ENCODE measurements around the gene ATF7IP. TPM values are rescaled to one million over a fixed set of nuclear protein-coding genes. Genes with fewer than 3 reads are reported as not detected.

Gene ATF7IP
- total RNA-seq, 2 donors from 2014 or later = 129 to 139 TPM

GRCh38 chr12:14482361-14482760 lies 116.9 kb downstream of the ATF7IP start:
- DNase-seq (no peak), ATAC-seq (replicated peaks in 1 of 2) (no peak)
- Mint-ChIP-seq H3K4me3 (no peak overlapping the region), H3K9me3 (peaks cover 2 to 3% of the 10 kb centered on the region in 2 donors), H3K27me3 (ENCODE audit: low read depth) (no peaks in the 10 kb centered on the region), H3K36me3 (ENCODE audit: insufficient read depth in 2 of 2) (peaks cover 20 to 55% of the 10 kb centered on the region in 2 donors), H3K27ac (peak overlapping the region; percentile 45), H3K4me1 (ENCODE audit: low read depth) (peaks cover 34% of the 10 kb centered on the region)

- ATAC-seq (replicated peaks in 1 of 2) (no peak), DNase-seq (no peak)
- peaks cover 2 to 3% of the 10 kb centered on the region in 2 donors for H3K9me3 Mint-ChIP-seq
- no peak overlapping the region for H3K4me3 Mint-ChIP-seq
- peaks cover 29% of the 10 kb centered on the region for H3K4me1 Mint-ChIP-seq (ENCODE audit: low read depth)
- peak overlapping the region; percentile 46 for H3K27ac Mint-ChIP-seq
- peaks cover 23 to 53% of the 10 kb centered on the region in 2 donors for H3K36me3 Mint-ChIP-seq (ENCODE audit: insufficient read depth in 2 of 2)
- no peaks in the 10 kb centered on the region for H3K27me3 Mint-ChIP-seq (ENCODE audit: low read depth)
These were observed 117.4 kb downstream of the ATF7IP start for GRCh38 chr12:14482886-14483285.

- Mint-ChIP-seq H3K9me3 (no peaks in the 10 kb centered on the region), H3K36me3 (ENCODE audit: insufficient read depth in 2 of 2) (peaks cover 18 to 57% of the 10 kb centered on the region in 2 donors), H3K27me3 (ENCODE audit: low read depth) (no peaks in the 10 kb centered on the region), H3K4me1 (ENCODE audit: low read depth) (peaks cover 11% of the 10 kb centered on the region), H3K27ac (peak overlapping the region; percentile 75), H3K4me3 (no peak overlapping the region)
- ATAC-seq (replicated peaks in 1 of 2) (peak in 1 of 2 donors; percentile 24), DNase-seq (no peak)
These were observed 129.8 kb downstream of the ATF7IP start for GRCh38 chr12:14495326-14495725.

- no peak for DNase-seq
- H3K4me3 Mint-ChIP-seq = no peak overlapping the region
- H3K9me3 Mint-ChIP-seq = no peaks in the 10 kb centered on the region
- peaks cover 9 to 18% of the 10 kb centered on the region in 2 donors for H3K36me3 Mint-ChIP-seq (ENCODE audit: insufficient read depth in 2 of 2)
- ATAC-seq (replicated peaks in 1 of 2) = no peak
- H3K27me3 Mint-ChIP-seq (ENCODE audit: low read depth) = no peaks in the 10 kb centered on the region
- H3K27ac Mint-ChIP-seq = no peak overlapping the region
- peaks cover 10% of the 10 kb centered on the region for H3K4me1 Mint-ChIP-seq (ENCODE audit: low read depth)
These were observed 140.4 kb downstream of the ATF7IP start for GRCh38 chr12:14505626-14506596.

DNA sequence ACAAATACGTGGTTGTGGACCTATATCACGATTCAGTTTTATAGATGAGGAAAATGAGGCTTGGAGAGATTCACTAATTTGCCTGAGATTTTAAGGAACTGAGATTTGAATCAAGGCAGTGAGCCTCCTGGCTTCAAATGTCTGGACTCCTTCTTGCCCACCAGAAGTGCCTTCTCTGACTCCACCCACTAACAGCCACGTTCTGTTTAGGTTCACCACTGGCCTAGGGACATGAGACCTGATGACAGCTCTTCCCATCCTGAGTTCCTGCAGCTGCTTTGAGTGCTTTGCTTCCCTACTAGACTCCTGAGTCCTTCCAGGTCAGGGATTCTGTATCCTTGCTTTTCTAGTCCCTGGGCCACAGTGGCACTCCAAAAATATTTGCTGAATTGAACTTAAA lies 145.1 kb downstream of the ATF7IP start:
- ATAC-seq (replicated peaks in 1 of 2) (no peak), DNase-seq (no peak)
- Mint-ChIP-seq H3K27ac (no peak overlapping the region), H3K4me1 (ENCODE audit: low read depth) (no peaks in the 10 kb centered on the region), H3K4me3 (no peak overlapping the region), H3K27me3 (ENCODE audit: low read depth) (no peaks in the 10 kb centered on the region), H3K36me3 (ENCODE audit: insufficient read depth in 2 of 2) (no peaks in the 10 kb centered on the region), H3K9me3 (no peaks in the 10 kb centered on the region)

DNA sequence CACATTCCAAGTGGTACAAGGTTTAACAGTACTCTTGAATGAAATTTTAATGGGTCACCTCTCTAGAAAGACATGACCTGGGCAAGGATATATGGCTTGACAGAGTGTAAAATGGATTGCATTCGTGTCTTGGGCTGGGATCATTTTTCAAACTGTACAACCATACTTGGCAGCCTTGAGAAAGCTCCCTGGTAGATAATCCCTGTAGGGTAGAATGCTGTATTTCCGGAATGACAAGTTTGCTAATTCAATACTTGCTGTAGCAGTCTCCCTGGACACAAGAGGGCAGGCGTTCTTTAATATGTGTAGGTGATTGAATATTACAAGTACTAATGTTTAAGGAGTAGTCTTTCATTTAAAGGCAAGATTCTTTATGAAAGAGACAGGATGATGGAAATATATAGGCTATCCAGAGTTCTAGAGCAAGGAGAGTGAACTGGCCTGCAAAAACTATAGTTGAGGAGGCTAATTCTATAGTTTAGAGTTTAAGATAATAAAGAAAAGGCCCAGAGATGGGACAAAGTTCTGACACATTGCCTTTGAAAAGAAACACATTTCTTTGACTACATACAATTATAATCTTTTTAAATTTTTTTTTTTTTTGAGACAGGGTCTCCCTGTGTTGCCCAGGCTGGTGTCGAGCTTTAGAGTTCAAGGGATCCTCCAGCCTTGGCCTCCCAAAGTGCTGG lies 148.8 kb downstream of the ATF7IP start:
- H3K27ac Mint-ChIP-seq = peak overlapping the region; percentile 15
- H3K9me3 Mint-ChIP-seq = no peaks in the 10 kb centered on the region
- H3K4me1 Mint-ChIP-seq (ENCODE audit: low read depth) = no peaks in the 10 kb centered on the region
- no peaks in the 10 kb centered on the region for H3K27me3 Mint-ChIP-seq (ENCODE audit: low read depth)
- DNase-seq (no peak), ATAC-seq (replicated peaks in 1 of 2) (peak in 1 of 2 donors; percentile 18)
- no peak overlapping the region for H3K4me3 Mint-ChIP-seq
- H3K36me3 Mint-ChIP-seq (ENCODE audit: insufficient read depth in 2 of 2) = peaks cover 0 to 3% of the 10 kb centered on the region in 2 donors

DNA sequence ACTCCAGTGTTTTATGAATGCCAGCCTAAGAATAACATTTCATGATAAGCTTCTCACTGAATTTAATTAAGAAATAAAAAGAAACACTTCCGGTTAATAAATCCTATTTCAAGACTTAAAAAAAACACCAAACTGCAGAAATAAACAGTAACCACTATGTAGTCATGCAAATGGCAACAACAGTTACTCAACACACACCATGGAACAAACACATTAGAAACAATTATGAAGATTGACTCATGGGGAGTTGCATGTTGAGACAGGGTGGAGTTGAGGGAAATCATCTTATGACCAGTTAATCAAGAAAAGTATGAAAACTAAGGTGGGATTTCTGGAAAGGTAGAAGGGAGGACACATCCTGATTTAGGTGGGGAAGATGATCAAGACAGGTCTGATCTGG lies 149.5 kb downstream of the ATF7IP start:
- no peak overlapping the region for H3K4me3 Mint-ChIP-seq
- DNase-seq = no peak

DNA sequence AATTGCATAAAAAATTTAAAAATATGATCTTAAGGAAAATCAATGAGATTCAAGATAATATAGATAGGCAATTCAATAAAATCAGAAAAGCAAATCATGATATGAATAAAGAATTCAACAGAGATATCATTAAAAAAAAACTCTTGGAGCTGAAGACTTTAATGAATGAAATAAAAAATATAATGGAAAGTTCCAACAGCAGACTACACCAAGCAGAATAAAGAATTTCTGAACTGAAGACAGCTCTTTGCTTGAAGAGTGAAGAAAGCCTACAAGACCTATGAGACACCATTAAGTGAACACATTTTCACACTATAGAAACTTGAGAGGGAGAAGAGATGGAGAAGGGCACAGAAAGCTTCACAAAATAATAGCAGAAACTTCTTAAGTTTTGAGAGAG lies 156.3 kb downstream of the ATF7IP start:
- no peak for DNase-seq
- Mint-ChIP-seq H3K4me1 (ENCODE audit: low read depth) (no peaks in the 10 kb centered on the region), H3K27me3 (ENCODE audit: low read depth) (no peaks in the 10 kb centered on the region), H3K36me3 (ENCODE audit: insufficient read depth in 2 of 2) (peaks cover 15 to 19% of the 10 kb centered on the region in 2 donors), H3K9me3 (peaks cover 13 to 15% of the 10 kb centered on the region in 2 donors), H3K27ac (no peak overlapping the region), H3K4me3 (no peak overlapping the region)
- no peak for ATAC-seq (replicated peaks in 1 of 2)

More for the DNA sequence above, 149.5 kb downstream of the ATF7IP start:
- Mint-ChIP-seq H3K9me3 (peaks cover 0 to 3% of the 10 kb centered on the region in 2 donors), H3K4me1 (ENCODE audit: low read depth) (no peaks in the 10 kb centered on the region), H3K36me3 (ENCODE audit: insufficient read depth in 2 of 2) (peaks cover 0 to 4% of the 10 kb centered on the region in 2 donors), H3K27ac (no peak overlapping the region), H3K27me3 (ENCODE audit: low read depth) (no peaks in the 10 kb centered on the region)
- no peak for ATAC-seq (replicated peaks in 1 of 2)

DNA sequence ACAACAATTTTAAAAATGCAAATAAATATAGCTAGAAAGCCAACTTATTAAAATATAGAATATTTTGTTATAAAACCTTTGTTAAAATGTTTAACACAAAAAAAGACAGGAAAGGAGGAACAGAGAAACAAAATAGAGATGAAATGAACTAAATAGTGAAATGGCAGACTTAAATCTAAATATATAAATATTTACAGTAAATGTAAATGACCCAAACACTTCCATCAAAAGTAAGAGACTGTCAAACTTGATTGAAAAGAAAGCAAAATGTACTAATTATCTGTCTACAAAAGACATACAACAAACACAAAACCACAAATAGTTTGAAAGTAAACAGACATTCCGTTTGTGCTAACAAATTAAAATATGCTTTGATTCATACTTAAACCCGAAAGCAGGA lies 160.5 kb downstream of the ATF7IP start:
- DNase-seq (no peak), ATAC-seq (replicated peaks in 1 of 2) (no peak)
- Mint-ChIP-seq H3K4me1 (ENCODE audit: low read depth) (no peaks in the 10 kb centered on the region), H3K36me3 (ENCODE audit: insufficient read depth in 2 of 2) (peaks cover 13 to 15% of the 10 kb centered on the region in 2 donors), H3K4me3 (no peak overlapping the region), H3K9me3 (peaks cover 11% of the 10 kb centered on the region in 2 donors), H3K27ac (no peak overlapping the region), H3K27me3 (ENCODE audit: low read depth) (no peaks in the 10 kb centered on the region)

DNA sequence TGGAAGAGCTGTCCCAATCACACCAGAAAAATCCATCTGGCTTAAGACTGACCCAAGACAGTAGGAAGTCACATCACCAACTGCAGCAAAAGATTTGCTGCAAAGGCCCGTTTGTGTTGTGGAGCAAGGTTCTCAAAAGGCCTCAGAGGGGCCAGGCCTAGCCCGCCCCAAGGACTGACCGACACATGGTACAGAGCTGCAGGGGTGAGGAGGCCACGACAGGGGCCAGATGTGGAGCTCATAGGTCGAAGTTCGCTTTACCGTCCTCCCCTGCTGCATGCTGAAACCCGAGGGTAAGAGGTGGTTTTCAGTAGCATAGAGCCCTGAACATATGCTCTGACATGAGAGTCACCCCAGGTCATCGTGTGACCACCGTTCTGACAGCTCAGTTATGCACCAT lies 166.7 kb downstream of the ATF7IP start:
- H3K27ac Mint-ChIP-seq = no peak overlapping the region

GRCh38 chr12:14537088-14537487 lies 171.6 kb downstream of the ATF7IP start:
- Mint-ChIP-seq H3K27me3 (ENCODE audit: low read depth) (peaks cover 6% of the 10 kb centered on the region), H3K27ac (no peak overlapping the region), H3K9me3 (peaks cover 0 to 1% of the 10 kb centered on the region in 2 donors), H3K36me3 (ENCODE audit: insufficient read depth in 2 of 2) (no peaks in the 10 kb centered on the region), H3K4me3 (no peak overlapping the region), H3K4me1 (ENCODE audit: low read depth) (peaks cover 5% of the 10 kb centered on the region)
- no peak for DNase-seq
- ATAC-seq (replicated peaks in 1 of 2) = no peak

More for the DNA sequence above, 166.7 kb downstream of the ATF7IP start:
- Mint-ChIP-seq H3K36me3 (ENCODE audit: insufficient read depth in 2 of 2) (no peaks in the 10 kb centered on the region), H3K4me3 (no peak overlapping the region), H3K27me3 (ENCODE audit: low read depth) (peaks cover 6% of the 10 kb centered on the region), H3K4me1 (ENCODE audit: low read depth) (no peaks in the 10 kb centered on the region), H3K9me3 (peaks cover 0 to 1% of the 10 kb centered on the region in 2 donors)
- DNase-seq (no peak), ATAC-seq (replicated peaks in 1 of 2) (no peak)

DNA sequence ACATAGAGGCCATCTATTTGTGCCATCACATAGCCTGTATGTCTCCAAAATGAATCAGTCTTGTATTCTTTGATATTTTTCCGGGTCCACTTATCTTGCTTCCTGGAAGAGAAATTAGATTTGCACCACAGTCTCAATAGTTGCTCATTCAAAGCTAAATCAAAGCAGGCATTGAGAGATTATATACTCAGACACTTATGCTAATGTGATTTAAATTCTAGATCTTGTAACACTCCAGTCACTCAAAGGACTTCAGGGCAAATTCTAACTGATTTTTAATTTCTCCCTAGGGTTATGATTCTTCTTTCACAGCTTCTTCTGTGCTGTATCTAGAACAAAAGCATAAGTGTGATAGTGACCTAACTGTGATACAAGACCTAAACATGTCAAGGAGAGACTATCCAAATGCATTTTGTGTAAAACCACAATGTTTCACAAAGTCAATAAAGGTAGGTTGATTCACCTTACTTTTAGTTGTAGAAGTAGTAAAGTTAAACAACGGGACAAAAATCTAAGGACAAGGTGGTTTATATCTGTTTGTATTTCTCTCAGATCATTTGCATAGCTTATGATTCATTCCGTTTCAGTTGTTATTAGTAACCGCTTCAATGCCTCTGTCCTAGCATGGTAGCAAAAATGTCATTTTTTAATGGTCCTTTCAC lies 175.4 kb downstream of the ATF7IP start:
- peaks cover 5% of the 10 kb centered on the region for H3K4me1 Mint-ChIP-seq (ENCODE audit: low read depth)
- H3K27ac Mint-ChIP-seq = no peak overlapping the region
- H3K36me3 Mint-ChIP-seq (ENCODE audit: insufficient read depth in 2 of 2) = no peaks in the 10 kb centered on the region
- ATAC-seq (replicated peaks in 1 of 2) (peak; percentile 36 to 55), DNase-seq (no peak)
- H3K9me3 Mint-ChIP-seq = no peaks in the 10 kb centered on the region
- H3K4me3 Mint-ChIP-seq = no peak overlapping the region
- no peaks in the 10 kb centered on the region for H3K27me3 Mint-ChIP-seq (ENCODE audit: low read depth)
